Measurements from ENCODE around the gene CCDC178.

- TF ChIP-seq CTCF (IDR thresholded peaks at IDR 0.05) (no peak), POLR2A (IDR thresholded peaks at IDR 0.05) (no peak), EP300 (IDR thresholded peaks at IDR 0.05) (no peak)
Measured at GRCh38 chr18:33128581-33128980, 311.9 kb downstream of the CCDC178 start.
